GM21619 (cell line): ENCODE measurements around the gene TEKT5.

ENCODE experiments used
- ATAC-seq: cut with Tn5 transposase; IDR thresholded peaks from one replicate; pipeline ENCODE4 v1.9.1; 2021; ENCODE audit not compliant: unreplicated experiment

TEKT5 gene

DNA sequence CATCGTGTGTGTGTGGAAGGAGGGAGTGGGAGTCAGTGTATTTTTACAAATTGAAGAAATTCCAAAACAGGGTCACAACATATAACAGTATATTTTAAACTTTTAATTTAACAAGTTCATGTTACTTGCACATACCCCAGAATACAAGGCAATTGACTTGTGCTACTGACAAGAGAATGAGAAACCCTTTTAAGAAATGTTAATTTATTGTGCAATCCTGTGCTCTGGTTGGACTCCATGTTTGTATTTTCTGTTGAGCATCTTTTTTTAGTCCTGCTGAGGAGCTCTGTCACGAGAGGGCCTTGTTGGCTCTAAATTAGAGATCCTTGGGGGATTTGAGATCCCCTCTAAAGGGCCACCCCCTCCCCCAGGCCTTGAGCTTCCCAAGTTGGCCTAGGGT is 113.2 kb downstream of the TEKT5 start:
- ATAC-seq = no peak

DNA sequence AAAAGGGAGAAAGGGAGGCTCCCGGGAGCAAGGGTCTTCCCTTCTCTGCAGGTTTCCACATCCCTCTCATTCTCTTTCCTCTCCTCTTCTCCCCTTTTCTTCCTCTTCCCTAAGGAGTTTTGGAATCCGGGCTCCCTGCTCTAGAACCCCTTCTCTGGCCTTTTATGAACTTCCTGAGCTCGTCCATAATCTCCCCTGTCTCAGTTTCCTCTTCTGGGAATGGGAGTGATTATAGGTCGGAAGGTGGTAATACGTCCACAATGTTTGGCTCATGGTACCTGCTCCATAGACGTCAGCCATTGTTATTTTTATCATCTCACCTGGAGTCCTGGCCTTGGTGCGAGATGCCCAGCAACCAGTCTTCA is 113.9 kb downstream of the TEKT5 start:
- ATAC-seq = no peak

DNA sequence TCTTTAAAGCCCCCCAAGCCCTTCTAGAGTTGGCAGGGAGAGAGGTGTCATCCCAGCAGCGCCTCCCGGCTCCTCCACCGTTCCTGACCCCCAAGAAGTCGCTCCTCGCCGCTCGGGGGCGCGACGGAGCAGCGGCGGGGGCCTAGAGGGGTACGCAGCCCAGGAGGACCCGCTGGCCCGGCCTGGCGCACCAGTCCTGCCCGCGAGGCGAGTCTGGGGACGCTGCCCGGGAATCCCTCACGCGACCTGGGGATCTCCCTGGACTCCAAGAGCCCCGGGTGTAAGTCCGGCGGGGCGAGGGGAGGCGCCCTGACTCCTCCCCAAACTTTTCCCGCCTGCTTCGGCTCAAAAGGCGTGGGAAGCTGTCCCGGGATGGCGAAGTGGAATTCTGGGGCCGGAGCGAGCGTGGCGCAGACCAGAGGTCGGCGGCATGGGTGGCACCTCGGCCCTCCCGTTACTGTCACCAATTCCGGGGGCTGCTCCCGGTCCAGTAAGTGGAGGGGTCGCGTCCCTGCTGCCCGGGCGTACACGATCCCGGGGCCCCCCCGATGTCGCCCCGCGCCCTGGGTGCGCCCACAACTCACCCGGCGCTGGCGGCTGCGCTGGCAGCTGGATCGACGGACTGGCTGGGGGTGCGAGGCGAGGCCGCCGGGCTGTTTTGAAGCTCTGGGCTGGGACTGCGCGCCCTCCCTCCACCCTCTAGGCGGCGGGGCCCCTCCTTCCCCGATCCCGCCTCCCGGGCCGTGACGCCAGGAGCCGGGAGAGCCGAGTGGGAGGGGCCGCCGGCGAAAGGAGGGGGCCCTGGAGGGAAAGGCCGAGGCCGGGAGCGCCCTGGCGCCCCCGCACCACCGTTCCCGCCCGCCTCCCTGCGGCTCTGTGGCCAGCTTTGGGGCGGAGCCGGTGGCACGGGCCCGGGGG is 114.5 kb downstream of the TEKT5 start, which contains the start of gene EMP2:
TSS of gene EMP2 (minus strand) at position 634 of the 918 bp plus-strand sequence. CDS start 32,981 bp downstream, outside the sequence.
- no peak for ATAC-seq

DNA sequence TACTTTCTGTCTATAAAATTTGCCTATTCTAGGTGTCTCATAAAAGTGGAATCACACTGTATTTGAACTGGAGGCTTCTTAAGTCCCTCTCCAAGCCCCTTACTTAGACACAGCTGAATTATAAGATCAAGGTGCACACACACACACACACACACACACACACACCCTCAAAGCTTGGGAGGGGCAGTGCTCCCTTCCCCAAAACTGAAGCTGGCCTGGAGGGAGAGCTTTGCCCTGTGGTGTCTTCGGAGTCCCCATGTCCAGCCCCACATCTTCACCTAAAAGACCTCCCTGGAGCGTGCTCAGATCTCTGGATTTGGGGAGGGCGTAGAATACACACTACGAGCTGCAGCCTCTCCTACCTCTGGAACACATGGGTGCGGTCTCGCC is 115.2 kb downstream of the TEKT5 start:
- ATAC-seq = no peak

DNA sequence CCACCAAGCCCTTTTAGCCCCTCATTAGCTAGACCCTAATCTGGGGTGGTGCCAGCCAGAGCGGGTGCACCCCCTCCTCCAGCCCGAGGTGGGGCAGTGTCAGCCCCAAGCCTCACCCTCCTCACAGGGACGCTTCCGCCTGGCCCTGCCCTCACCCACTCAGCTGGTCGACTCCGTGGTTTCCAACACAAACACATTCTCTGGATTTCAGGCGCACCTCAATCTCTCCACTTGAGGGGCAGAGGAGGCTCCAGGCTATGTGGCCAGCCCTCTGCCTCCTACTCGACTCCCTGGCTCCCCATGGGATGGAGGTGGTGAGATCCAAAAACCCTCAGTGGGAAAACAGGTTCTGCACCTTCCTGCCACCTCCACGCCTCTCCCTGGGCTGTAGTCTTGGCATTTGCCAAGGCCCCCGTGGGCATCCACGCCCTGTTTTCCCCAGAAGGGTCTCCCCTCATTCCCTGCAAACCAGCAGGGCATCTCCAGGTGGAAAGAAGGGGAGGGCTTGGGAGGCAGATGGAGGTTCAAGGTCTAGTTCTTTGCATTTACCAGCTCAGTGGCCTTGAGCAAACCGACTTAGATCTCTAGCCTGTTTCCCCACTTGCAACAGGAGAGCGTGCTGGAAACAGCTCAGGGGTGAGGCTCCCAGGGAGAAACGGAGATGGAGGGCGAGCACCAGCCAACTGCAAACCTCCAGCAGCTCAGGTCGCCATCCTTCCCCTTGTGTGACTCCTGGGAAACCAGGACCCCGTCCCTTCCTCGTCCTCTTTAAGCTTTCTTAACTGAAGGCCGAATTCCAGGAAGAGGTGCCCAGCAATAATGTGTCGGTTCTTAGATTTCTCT is 116.0 kb downstream of the TEKT5 start:
- ATAC-seq = no peak
